ENCODE results near the gene CPEB4. TPM values are rescaled to one million over a fixed set of nuclear protein-coding genes. Genes with fewer than 3 reads are reported as not detected.

Gene CPEB4
- total and polyA plus RNA-seq, 2 of the 4 experiments (the other 2 are of a cell fraction) = 7.8 to 22.6 TPM

GRCh38 chr5:173872957-173873305 is 15.2 kb upstream of the CPEB4 start:
- CTCF ChIA-PET = interaction anchor here (1.4 kb wide), 1 partner anchor 14 kb away, joined by 4 read pairs; no protein-coding TSS in a partner anchor
- Histone ChIP-seq H2AK9ac (replicated peaks; ENCODE audit: low read depth, low read length, poor library complexity) (no peak overlapping the region), H3K18ac (ENCODE audit: low read depth, low read length) (no peak overlapping the region), H2AFZ (replicated peaks; ENCODE audit: low read length, poor library complexity) (no peak overlapping the region), H3K14ac (replicated peaks; ENCODE audit: low read depth, low read length) (no peak overlapping the region), H3K79me1 (ENCODE audit: low read depth in 1 of 2, low read length in 2 of 2) (no peaks in the 10 kb centered on the region), H4K20me1 (ENCODE audit: insufficient read depth, low read length) (no peaks in the 10 kb centered on the region), H3K4me3 (ENCODE audit: insufficient read depth, low read depth, low read length) (no peak overlapping the region), H2AK5ac (ENCODE audit: low read depth, low read length) (no peak overlapping the region), H3K9ac (ENCODE audit: low read depth, low read length) (no peak overlapping the region), H3K9me3 (ENCODE audit: control insufficient read depth, insufficient read depth, low read length) (no peaks in the 10 kb centered on the region), H2BK120ac (ENCODE audit: low read depth, low read length) (no peak overlapping the region), H2BK20ac (ENCODE audit: low read depth, low read length) (no peak overlapping the region), H3K36me3 (ENCODE audit: control insufficient read depth, insufficient read depth, low read length) (no peaks in the 10 kb centered on the region), H4K5ac (ENCODE audit: low read depth, low read length) (no peak overlapping the region), H4K8ac (ENCODE audit: low read depth in 2 of 2, low read length in 2 of 2) (no peak overlapping the region), H3K27ac (ENCODE audit: insufficient read depth, low read length) (no peak overlapping the region), H3K23ac (ENCODE audit: low read depth, low read length) (no peak overlapping the region), H3K56ac (ENCODE audit: extremely low read depth, insufficient read depth, low read length) (no peak overlapping the region), H4K91ac (ENCODE audit: insufficient read depth, low read depth, low read length) (no peak overlapping the region), H2BK5ac (ENCODE audit: low read depth, low read length, poor library complexity, severe bottlenecking) (no peak overlapping the region), H2BK15ac (ENCODE audit: low read depth, low read length) (no peak overlapping the region), H3K4me1 (ENCODE audit: control insufficient read depth, insufficient read depth, low read length) (0 out of 2 replicates have a peak, but pooled peaks cover 1% of the 10 kb centered on the region), H3K4me2 (ENCODE audit: low read depth, low read length) (no peak overlapping the region), H3K27me3 (ENCODE audit: control insufficient read depth, insufficient read depth, low read length) (no peaks in the 10 kb centered on the region), H3K9me1 (ENCODE audit: insufficient read depth, low read length) (no peaks in the 10 kb centered on the region), H3K4ac (ENCODE audit: low read depth, low read length) (no peak overlapping the region)
- intact Hi-C loops (cut with micrococcal nuclease) (no loop called here), in situ Hi-C loops (cut with MboI; ENCODE audit: low sequenced_read_pairs) (no loop called here), dilution Hi-C loops (cut with HindIII; ENCODE audit: low sequenced_read_pairs, unreplicated experiment) (no loop called here)
- POLR2A ChIA-PET (ENCODE audit: unreplicated experiment) = no interaction called here
- DNase-seq (no peak), ATAC-seq (ENCODE audit: low read depth) (no peak)
- WGBS, 2 experiments (ENCODE audit: extremely low coverage in 2 of 2, insufficient read length in 1 of 2) = 67% methylated on average over 3 of the region's 9 CpGs; no CpG with 5 or more reads in 1 of the 2 experiments
- TF ChIP-seq BHLHE40 (IDR thresholded peaks at IDR 0.05; ENCODE audit: low read depth, low read length) = no peak
- TF ChIP-seq SMC3 (IDR thresholded peaks at IDR 0.05; ENCODE audit: low read depth, low read length) = no peak
- no peak for TF ChIP-seq CEBPB (IDR thresholded peaks at IDR 0.05; ENCODE audit: low read depth, low read length)
- no peak for TF ChIP-seq NFE2L2 (IDR thresholded peaks at IDR 0.05; ENCODE audit: low read depth, low read length)
- no peak for TF ChIP-seq MXI1 (IDR thresholded peaks at IDR 0.05; ENCODE audit: borderline replicate concordance, low read depth, low read length)
- TF ChIP-seq CHD1 (IDR thresholded peaks at IDR 0.05; ENCODE audit: low read depth, low read length) = no peak
- TF ChIP-seq POLR2A (IDR thresholded peaks at IDR 0.05; ENCODE audit: low read depth, low read length) = no peak
- BruUV-seq (replicated peaks) = no TSS peak

All from IMR-90 (cell line).